H1 (cell line): ENCODE measurements around the gene SLC7A5. TPM values are rescaled to one million over a fixed set of nuclear protein-coding genes. Genes with fewer than 3 reads are reported as not detected.

Experiments
- ATF3 ChIP-seq: IDR thresholded peaks from 2 replicates; pipeline ENCODE4 v1.6.1; 2011; ENCODE audit warnings: low read depth, mild to moderate bottlenecking, low read length; ENCODE audit not compliant: insufficient read depth
- CEBPB ChIP-seq: IDR thresholded peaks from 2 replicates; pipeline ENCODE4 v1.6.1; 2012; ENCODE audit warnings: low read depth, low read length
- CHD1 ChIP-seq: IDR thresholded peaks from 2 replicates; pipeline ENCODE4 v1.6.1; 2012; ENCODE audit warnings: low read depth, low read length, improper control_type of control experiment
- CTCF ChIP-seq, 3 experiments: IDR thresholded peaks; 1 replicate in 2 of 3; 2 replicates in 1 of 3; pipeline versions ENCODE4 v1.5.1 to v1.6.1; 2011; ENCODE audit warnings: low read length in 3 of 3, mild to moderate bottlenecking in 3 of 3, inconsistent platforms in 2 of 3, low read depth in 1 of 3, moderate library complexity in 1 of 3; ENCODE audit not compliant: insufficient read depth in 1 of 3; ENCODE audit errors: control extremely low read depth in 1 of 3
- E2F6 ChIP-seq: IDR thresholded peaks from 2 replicates; pipeline ENCODE4 v1.6.1; 2012; ENCODE audit warnings: inconsistent platforms
- EP300 ChIP-seq, 2 experiments: IDR thresholded peaks; 1 replicate in 1 of 2; 2 replicates in 1 of 2; pipeline ENCODE4 v1.6.1; 2011 to 2012; ENCODE audit warnings: low read depth in 2 of 2, low read length in 2 of 2, mild to moderate bottlenecking in 2 of 2, borderline replicate concordance in 1 of 2, inconsistent platforms in 1 of 2, moderate library complexity in 1 of 2
- EZH2 ChIP-seq: fragments of 200-600 bp; sonication (generic); IDR thresholded peaks from 2 replicates; pipeline ENCODE4 v1.7.1; 2012; ENCODE audit warnings: low read depth, mild to moderate bottlenecking, moderate library complexity, low read length, inconsistent platforms; ENCODE audit not compliant: severe bottlenecking
- GTF2F1 ChIP-seq: IDR thresholded peaks from 2 replicates; pipeline ENCODE4 v1.6.1; 2012; ENCODE audit warnings: low read depth, low read length, improper control_type of control experiment, borderline replicate concordance
- SIRT6 ChIP-seq: IDR thresholded peaks from one replicate; pipeline ENCODE4 v1.7.1; 2012; ENCODE audit warnings: low read length, inconsistent platforms
- TEAD4 ChIP-seq: IDR thresholded peaks from 2 replicates; pipeline ENCODE4 v1.6.1; 2012; ENCODE audit warnings: low read depth, low read length, inconsistent platforms, mixed read lengths
- YY1 ChIP-seq: IDR thresholded peaks from 2 replicates; pipeline ENCODE4 v1.6.1; 2011; ENCODE audit warnings: low read depth, mild to moderate bottlenecking, low read length
- polyA plus RNA-seq, 7 experiments: library from polyadenylated mRNA; depleted of rRNA in 3 of 7; stranded (reverse) in 5 of 7; unstranded in 2 of 7; fragments of >200 nt in 5 of 7; fragments of 200-250 nt in 2 of 7; gene quantifications; 1 replicate in 5 of 7; 2 replicates in 1 of 7; 4 replicates in 1 of 7; pipeline versions ENCODE4 v1.2.1 to v1.2.3, GENCODE V29; 2011 to 2013; ENCODE audit warnings: missing spikeins in 2 of 7, mixed read lengths in 2 of 7
- total RNA-seq: library from RNA; stranded (reverse); fragmentation: NEBNext Ultra II Directional; extraction: Animal tissue kit (Norgen Biotek cat#: 25700); gene quantifications from 2 replicates; pipeline ENCODE4 v1.2.1, GENCODE V29; 2021

SLC7A5 gene
- total and polyA plus RNA-seq, 2 of the 8 experiments (the other 6 are each of a cell fraction or from before 2014, with no cell fraction given): 68.2 to 341 TPM

- TF ChIP-seq CTCF (IDR thresholded peaks at IDR 0.05; ENCODE audit: control extremely low read depth in 1 of 3, insufficient read depth in 1 of 3, low read depth in 1 of 3, low read length in 3 of 3): no peak
- TF ChIP-seq EZH2: no peak
- TF ChIP-seq GTF2F1: no peak
- TF ChIP-seq YY1: no peak
- no peak for TF ChIP-seq ATF3
- no peak for TF ChIP-seq EP300 (IDR thresholded peaks at IDR 0.05; ENCODE audit: borderline replicate concordance in 1 of 2, low read depth in 2 of 2, low read length in 2 of 2)
- no peak for TF ChIP-seq TEAD4
- TF ChIP-seq SIRT6: no peak
- no peak for TF ChIP-seq CEBPB
- no peak for TF ChIP-seq E2F6
- no peak for TF ChIP-seq CHD1
These were observed 42.3 kb downstream of the SLC7A5 start (continued) for GRCh38 chr16:87826798-87827587.
